Measurements from ENCODE around the gene KHNYN.
"Not testable (repeated sequence)": the region's sequence is repeated elsewhere in the genome, so short reads cannot be mapped to it uniquely, and the experiment has no call there.

Gene KHNYN

GRCh38 chr14:24439257-24439656 lies 9.5 kb downstream of the KHNYN start:
- no peak for DNase-seq

GRCh38 chr14:24439830-24440605 lies 10.3 kb downstream of the KHNYN start:
- no peak for DNase-seq

GRCh38 chr14:24440606-24441399 lies 11.0 kb downstream of the KHNYN start:
- no peak for DNase-seq

GRCh38 chr14:24441485-24441884 lies 11.7 kb downstream of the KHNYN start:
- DNase-seq: no peak

- DNase-seq: no peak
Observed at GRCh38 chr14:24441904-24442239, 12.1 kb downstream of the KHNYN start.

GRCh38 chr14:24442240-24443052 lies 12.7 kb downstream of the KHNYN start, which contains the start of gene SDR39U1:
Gene SDR39U1 (minus strand): TSS chr14:24442776. CDS start chr14:24442769, 7 bp downstream.
- peak; percentile 99 for DNase-seq

- no peak for DNase-seq
Observed at GRCh38 chr14:24443053-24443665, 13.4 kb downstream of the KHNYN start.

GRCh38 chr14:24450828-24451227 lies 21.1 kb downstream of the KHNYN start:
- DNase-seq: not testable (repeated sequence)

GRCh38 chr14:24456980-24457379 lies 27.2 kb downstream of the KHNYN start:
- no peak for DNase-seq

- no peak for DNase-seq
Observed at GRCh38 chr14:24458736-24459135, 29.0 kb downstream of the KHNYN start.

- no peak for DNase-seq
Observed at GRCh38 chr14:24459331-24459730, 29.6 kb downstream of the KHNYN start.

- DNase-seq: no peak
Observed at GRCh38 chr14:24461336-24461735, 31.6 kb downstream of the KHNYN start.

- no peak for DNase-seq
Observed at GRCh38 chr14:24463017-24463883, 33.5 kb downstream of the KHNYN start.

- DNase-seq: no peak
Observed at GRCh38 chr14:24463884-24464785, 34.4 kb downstream of the KHNYN start.

- DNase-seq: no peak
Observed at GRCh38 chr14:24465368-24465767, 35.6 kb downstream of the KHNYN start.

- DNase-seq: no peak
Observed at GRCh38 chr14:24465805-24466204, 36.1 kb downstream of the KHNYN start.

GRCh38 chr14:24470450-24470849 lies 40.7 kb downstream of the KHNYN start:
- not testable (repeated sequence) for DNase-seq

GRCh38 chr14:24473211-24473610 lies 43.5 kb downstream of the KHNYN start:
- no peak for DNase-seq

- no peak for DNase-seq
Observed at GRCh38 chr14:24475261-24475660, 45.5 kb downstream of the KHNYN start.

GRCh38 chr14:24479999-24480398 lies 50.2 kb downstream of the KHNYN start:
- not testable (repeated sequence) for DNase-seq

All from NCI-H446 treated with DMSO at 0.1 percent for 48 hours (cell line).